ENCODE measurements around the gene CBY2. TPM values are rescaled to one million over a fixed set of nuclear protein-coding genes. Genes with fewer than 3 reads are reported as not detected.

Gene CBY2
- total RNA-seq, 4 donors from 2014 or later: not detected

DNA sequence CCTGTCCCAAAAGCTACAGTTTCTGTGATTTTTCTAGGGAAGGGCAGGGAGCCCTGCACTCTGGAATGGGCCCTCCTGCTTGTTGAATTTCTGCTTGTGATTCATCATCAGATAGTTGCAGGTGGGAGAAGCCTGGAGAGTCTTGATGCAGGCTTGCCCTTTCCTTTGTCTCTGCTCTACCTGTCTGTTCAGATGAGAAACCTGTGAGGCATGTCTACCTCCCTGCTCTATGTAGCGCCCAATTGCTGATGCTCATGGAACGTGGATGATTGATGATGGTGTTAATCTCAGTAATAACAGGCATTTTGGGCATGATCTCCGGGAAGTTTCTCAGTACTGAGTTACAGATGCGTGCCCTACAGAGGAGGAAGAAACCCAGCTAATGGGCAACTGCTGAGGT lies 10.9 kb upstream of the CBY2 start:
- intact Hi-C loops (cut with DNase I): no loop called here
- Histone ChIP-seq H3K27me3 (no peaks in the 10 kb centered on the region), H3K9me3 (no peaks in the 10 kb centered on the region), H3K36me3 (no peaks in the 10 kb centered on the region), H3K27ac (replicated peaks in 1 of 4) (no peak overlapping the region), H3K4me3 (no peak overlapping the region), H3K4me1 (no peaks in the 10 kb centered on the region)
- TF ChIP-seq POLR2A (IDR thresholded peaks at IDR 0.05; ENCODE audit: low read depth) (no peak), POLR2AphosphoS5 (IDR thresholded peaks at IDR 0.05) (no peak), EP300 (IDR thresholded peaks at IDR 0.05) (no peak)
- TF ChIP-seq, protein P1, sequence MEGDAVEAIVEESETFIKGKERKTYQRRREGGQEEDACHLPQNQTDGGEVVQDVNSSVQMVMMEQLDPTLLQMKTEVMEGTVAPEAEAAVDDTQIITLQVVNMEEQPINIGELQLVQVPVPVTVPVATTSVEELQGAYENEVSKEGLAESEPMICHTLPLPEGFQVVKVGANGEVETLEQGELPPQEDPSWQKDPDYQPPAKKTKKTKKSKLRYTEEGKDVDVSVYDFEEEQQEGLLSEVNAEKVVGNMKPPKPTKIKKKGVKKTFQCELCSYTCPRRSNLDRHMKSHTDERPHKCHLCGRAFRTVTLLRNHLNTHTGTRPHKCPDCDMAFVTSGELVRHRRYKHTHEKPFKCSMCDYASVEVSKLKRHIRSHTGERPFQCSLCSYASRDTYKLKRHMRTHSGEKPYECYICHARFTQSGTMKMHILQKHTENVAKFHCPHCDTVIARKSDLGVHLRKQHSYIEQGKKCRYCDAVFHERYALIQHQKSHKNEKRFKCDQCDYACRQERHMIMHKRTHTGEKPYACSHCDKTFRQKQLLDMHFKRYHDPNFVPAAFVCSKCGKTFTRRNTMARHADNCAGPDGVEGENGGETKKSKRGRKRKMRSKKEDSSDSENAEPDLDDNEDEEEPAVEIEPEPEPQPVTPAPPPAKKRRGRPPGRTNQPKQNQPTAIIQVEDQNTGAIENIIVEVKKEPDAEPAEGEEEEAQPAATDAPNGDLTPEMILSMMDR (IDR thresholded peaks at IDR 0.05): no peak
- peak; percentile 72 for DNase-seq (ENCODE audit: extremely low spot score)
- 95% methylated on average over 4 of the region's 4 CpGs for WGBS

DNA sequence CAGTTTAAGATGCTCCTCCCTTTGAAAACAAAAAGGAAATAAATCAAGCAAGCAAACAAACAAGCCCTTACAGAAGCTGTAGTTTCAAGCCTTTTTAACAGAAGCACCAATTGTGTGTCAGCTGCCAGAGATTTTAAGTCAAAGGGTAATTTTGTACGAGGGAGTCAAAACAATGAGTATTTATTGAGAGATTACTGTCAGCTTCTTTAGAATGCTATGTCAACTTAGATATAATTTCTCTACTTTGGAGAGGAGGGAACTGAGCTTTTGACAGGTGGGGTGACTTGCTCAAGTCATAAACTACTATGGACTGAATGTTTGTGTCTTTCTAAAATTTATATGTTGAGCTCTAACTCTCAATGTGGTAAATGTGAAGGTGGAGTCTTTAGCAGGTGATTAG lies 10.5 kb upstream of the CBY2 start:
- intact Hi-C loops (cut with DNase I): no loop called here
- no peak for TF ChIP-seq POLR2AphosphoS5 (IDR thresholded peaks at IDR 0.05)
- no peak for TF ChIP-seq EP300 (IDR thresholded peaks at IDR 0.05)
- TF ChIP-seq, protein P1 (IDR thresholded peaks at IDR 0.05): no peak
- no peak for TF ChIP-seq POLR2A (IDR thresholded peaks at IDR 0.05; ENCODE audit: low read depth)
- Histone ChIP-seq H3K36me3 (no peaks in the 10 kb centered on the region), H3K4me1 (no peaks in the 10 kb centered on the region), H3K9me3 (no peaks in the 10 kb centered on the region), H3K27me3 (no peaks in the 10 kb centered on the region), H3K27ac (replicated peaks in 1 of 4) (no peak overlapping the region), H3K4me3 (no peak overlapping the region)
- WGBS: 57% methylated on average over 1 of the region's 1 CpG
- no peak for DNase-seq (ENCODE audit: extremely low spot score)

DNA sequence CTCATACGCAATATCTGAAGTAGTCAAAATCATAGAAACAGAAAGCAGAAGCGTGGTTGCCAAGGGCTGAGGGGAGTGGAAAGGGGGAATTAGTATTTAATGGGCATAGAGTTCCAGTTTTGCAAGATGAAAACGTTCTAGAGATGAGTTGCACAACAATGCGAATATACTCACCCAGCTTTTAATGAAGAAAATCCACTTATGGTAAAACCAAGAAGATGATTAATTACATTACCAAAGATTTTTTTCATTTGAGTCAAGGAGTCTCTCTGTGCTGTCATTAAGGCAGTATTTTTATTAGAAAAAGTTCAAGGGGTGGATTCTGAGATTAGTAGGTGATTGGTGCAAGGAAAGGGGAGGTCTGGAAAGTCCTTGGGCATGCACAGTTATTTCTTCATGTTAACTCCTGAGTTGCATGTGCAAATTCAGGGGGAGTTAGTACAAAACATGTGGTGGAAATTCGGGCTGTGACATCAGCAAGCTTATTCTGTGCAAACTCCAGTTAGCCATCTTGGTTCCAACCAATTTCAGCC lies 6.9 kb upstream of the CBY2 start:
- Histone ChIP-seq H3K4me3 (no peak overlapping the region), H3K36me3 (no peaks in the 10 kb centered on the region), H3K27me3 (no peaks in the 10 kb centered on the region), H3K9me3 (no peaks in the 10 kb centered on the region), H3K4me1 (no peaks in the 10 kb centered on the region), H3K27ac (replicated peaks in 1 of 4) (no peak overlapping the region)
- TF ChIP-seq EP300 (IDR thresholded peaks at IDR 0.05): no peak
- peak; percentile 45 for DNase-seq (ENCODE audit: extremely low spot score)
- 69% methylated on average over 5 of the region's 5 CpGs for WGBS
- intact Hi-C loops (cut with DNase I): no loop called here

- 60% methylated on average over 2 of the region's 2 CpGs for WGBS
- TF ChIP-seq POLR2A (IDR thresholded peaks at IDR 0.05; ENCODE audit: low read depth): no peak
- no peak for TF ChIP-seq POLR2AphosphoS5 (IDR thresholded peaks at IDR 0.05)
- TF ChIP-seq EP300 (IDR thresholded peaks at IDR 0.05): no peak
- TF ChIP-seq, protein P1 (IDR thresholded peaks at IDR 0.05): no peak
- Histone ChIP-seq H3K36me3 (no peaks in the 10 kb centered on the region), H3K27me3 (no peaks in the 10 kb centered on the region), H3K4me1 (no peaks in the 10 kb centered on the region), H3K9me3 (no peaks in the 10 kb centered on the region), H3K4me3 (no peak overlapping the region), H3K27ac (replicated peaks in 1 of 4) (no peak overlapping the region)
- intact Hi-C loops (cut with DNase I): no loop called here
- peak; percentile 8 for DNase-seq (ENCODE audit: extremely low spot score)
Measured at GRCh38 chr13:45696610-45697226, 5.4 kb upstream of the CBY2 start.

DNA sequence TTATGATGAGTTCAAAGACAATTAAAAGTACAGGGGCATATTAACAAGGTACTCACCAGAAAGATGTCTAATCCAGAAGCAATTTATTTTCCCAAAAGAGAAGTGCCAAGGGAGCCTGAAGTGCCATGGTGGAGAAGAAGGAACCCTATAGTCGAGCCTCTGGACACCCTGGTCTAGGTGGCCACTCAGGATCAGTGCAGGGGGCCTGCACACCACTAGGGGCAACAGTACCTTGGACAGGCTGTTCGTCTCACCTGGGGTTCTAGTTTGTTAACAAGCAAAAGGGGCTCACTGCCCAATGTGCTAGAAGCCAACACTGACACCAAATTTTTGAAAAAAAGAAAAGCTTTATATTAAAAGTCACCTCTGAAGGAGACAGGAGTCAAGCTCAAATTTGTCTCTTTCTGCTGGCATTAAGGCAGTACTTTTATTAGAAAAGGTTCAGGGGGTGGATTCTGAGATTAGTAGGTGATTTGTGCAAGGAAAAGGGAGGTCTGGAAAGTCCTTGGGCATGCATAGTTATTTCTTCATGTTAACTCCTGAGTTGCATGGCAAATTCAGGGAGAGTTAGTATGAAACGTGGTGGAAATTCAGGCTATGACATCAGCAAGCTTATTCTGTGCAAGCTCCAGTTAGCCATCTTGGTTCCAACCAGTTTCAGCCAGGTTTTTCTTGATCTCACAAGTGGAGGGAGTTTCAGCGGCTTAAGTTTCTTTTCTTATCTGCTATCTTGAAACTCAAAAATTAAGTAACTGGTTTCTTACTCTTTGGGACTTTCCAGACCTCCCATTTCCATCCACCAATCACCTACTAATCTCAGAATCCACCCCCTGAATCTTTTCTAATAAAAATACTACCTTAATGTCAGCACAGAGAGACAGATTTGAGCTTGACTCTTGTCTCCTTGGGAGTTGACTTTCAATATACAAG lies 884 bp upstream of the CBY2 start:
- DNase-seq (ENCODE audit: extremely low spot score): peak; percentile 21
- Histone ChIP-seq H3K36me3 (no peaks in the 10 kb centered on the region), H3K4me1 (no peaks in the 10 kb centered on the region), H3K4me3 (no peak overlapping the region), H3K9me3 (no peaks in the 10 kb centered on the region), H3K27me3 (no peaks in the 10 kb centered on the region), H3K27ac (replicated peaks in 1 of 4) (no peak overlapping the region)
- 60% methylated on average over 4 of the region's 4 CpGs for WGBS
- no peak for TF ChIP-seq POLR2A (IDR thresholded peaks at IDR 0.05; ENCODE audit: low read depth)
- TF ChIP-seq, protein P1 (IDR thresholded peaks at IDR 0.05): no peak
- no peak for TF ChIP-seq EP300 (IDR thresholded peaks at IDR 0.05)
- no peak for TF ChIP-seq POLR2AphosphoS5 (IDR thresholded peaks at IDR 0.05)
- intact Hi-C loops (cut with DNase I): no loop called here

Data from esophagus muscularis mucosa (tissue), 4 donors.